NOMO-1 treated with dmso at 0.1 percent for 144 hours (cell line): ENCODE results near the gene CNGA1.
"Not testable (repeated sequence)": the region's sequence is repeated elsewhere in the genome, so short reads cannot be mapped to it uniquely, and the experiment has no call there.

Experiments
- DNase-seq: peaks from one replicate; lab custom pipeline; 2025; ENCODE audit not compliant: unreplicated experiment; lab: John Stamatoyannopoulos, UW

CNGA1 gene

GRCh38 chr4:48031802-48032525, 15.5 kb upstream of the CNGA1 start:
- no peak for DNase-seq

GRCh38 chr4:48030470-48030869, 14.0 kb upstream of the CNGA1 start:
- DNase-seq: no peak

GRCh38 chr4:48028696-48029095, 12.2 kb upstream of the CNGA1 start:
- no peak for DNase-seq

- DNase-seq: no peak
Measured at GRCh38 chr4:48027653-48028052, 11.2 kb upstream of the CNGA1 start.

GRCh38 chr4:48025005-48025404, 8.5 kb upstream of the CNGA1 start:
- DNase-seq: no peak

GRCh38 chr4:48024522-48024921, 8.0 kb upstream of the CNGA1 start:
- DNase-seq: no peak

GRCh38 chr4:48022192-48022799, 5.8 kb upstream of the CNGA1 start:
- DNase-seq: no peak

- no peak for DNase-seq
Measured at GRCh38 chr4:48021100-48021499, 4.6 kb upstream of the CNGA1 start.

- no peak for DNase-seq
Measured at GRCh38 chr4:48018112-48018511, 1.6 kb upstream of the CNGA1 start.

- no peak for DNase-seq
Measured at GRCh38 chr4:48017108-48017571, 659 bp upstream of the CNGA1 start.

- no peak for DNase-seq
Measured at GRCh38 chr4:48015678-48016077, 803 bp downstream of the CNGA1 start.

- DNase-seq: no peak
Measured at GRCh38 chr4:48015216-48015615, 1.3 kb downstream of the CNGA1 start.

- no peak for DNase-seq
Measured at GRCh38 chr4:48012824-48013223, 3.7 kb downstream of the CNGA1 start.

GRCh38 chr4:48011722-48012121, 4.8 kb downstream of the CNGA1 start:
- no peak for DNase-seq

GRCh38 chr4:48010906-48011305, 5.6 kb downstream of the CNGA1 start:
- not testable (repeated sequence) for DNase-seq

- no peak for DNase-seq
Measured at GRCh38 chr4:48008021-48008596, 8.4 kb downstream of the CNGA1 start.

- DNase-seq: no peak
Measured at GRCh38 chr4:48005781-48006180, 10.7 kb downstream of the CNGA1 start.

GRCh38 chr4:48003568-48003967, 12.9 kb downstream of the CNGA1 start:
- not testable (repeated sequence) for DNase-seq

GRCh38 chr4:48002267-48002666, 14.2 kb downstream of the CNGA1 start:
- DNase-seq: no peak

- DNase-seq: no peak
Measured at GRCh38 chr4:47996021-47996420, 20.5 kb downstream of the CNGA1 start.

- DNase-seq: not testable (repeated sequence)
Measured at GRCh38 chr4:47992475-47992874, 24.0 kb downstream of the CNGA1 start.

- no peak for DNase-seq
Measured at GRCh38 chr4:47990145-47990544, 26.3 kb downstream of the CNGA1 start.
